ENCODE measurements around the gene LZTS3.

DNA sequence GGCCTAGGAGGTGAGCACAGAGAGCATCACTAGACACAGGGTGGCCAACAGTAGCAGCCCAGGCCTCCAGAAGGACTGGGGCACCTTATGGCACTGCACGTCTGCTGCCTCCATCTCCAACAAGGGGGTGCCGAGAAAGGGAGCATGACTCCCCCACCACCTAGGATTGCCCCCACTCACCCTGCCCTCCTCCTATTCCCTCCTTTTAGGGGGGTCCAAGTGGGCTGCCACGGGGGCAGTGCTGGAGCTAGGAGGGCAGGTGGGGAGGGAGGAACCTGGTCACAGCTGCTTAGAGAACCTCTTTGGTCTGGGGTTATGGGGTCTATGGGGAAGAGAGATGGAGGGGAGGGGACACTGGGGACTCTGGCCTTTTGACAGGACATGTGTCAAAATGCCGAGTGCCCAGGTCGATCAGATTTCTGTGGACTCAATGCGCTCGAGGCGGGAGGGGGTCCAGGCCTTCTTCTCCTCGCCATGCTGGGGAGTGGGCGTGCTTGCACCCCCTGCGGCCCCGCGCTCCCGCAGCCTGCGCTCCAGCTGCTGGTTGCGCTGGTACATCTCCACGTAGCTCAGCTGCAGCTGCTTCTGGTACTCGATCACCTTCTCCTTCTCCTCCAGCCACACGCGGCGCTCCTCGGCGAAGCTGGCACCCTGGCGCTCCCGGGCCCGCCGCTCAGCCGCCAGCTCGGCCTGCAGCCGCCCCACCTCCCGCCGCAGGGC is 9.1 kb downstream of the LZTS3 start:
- TF ChIP-seq, protein P1, sequence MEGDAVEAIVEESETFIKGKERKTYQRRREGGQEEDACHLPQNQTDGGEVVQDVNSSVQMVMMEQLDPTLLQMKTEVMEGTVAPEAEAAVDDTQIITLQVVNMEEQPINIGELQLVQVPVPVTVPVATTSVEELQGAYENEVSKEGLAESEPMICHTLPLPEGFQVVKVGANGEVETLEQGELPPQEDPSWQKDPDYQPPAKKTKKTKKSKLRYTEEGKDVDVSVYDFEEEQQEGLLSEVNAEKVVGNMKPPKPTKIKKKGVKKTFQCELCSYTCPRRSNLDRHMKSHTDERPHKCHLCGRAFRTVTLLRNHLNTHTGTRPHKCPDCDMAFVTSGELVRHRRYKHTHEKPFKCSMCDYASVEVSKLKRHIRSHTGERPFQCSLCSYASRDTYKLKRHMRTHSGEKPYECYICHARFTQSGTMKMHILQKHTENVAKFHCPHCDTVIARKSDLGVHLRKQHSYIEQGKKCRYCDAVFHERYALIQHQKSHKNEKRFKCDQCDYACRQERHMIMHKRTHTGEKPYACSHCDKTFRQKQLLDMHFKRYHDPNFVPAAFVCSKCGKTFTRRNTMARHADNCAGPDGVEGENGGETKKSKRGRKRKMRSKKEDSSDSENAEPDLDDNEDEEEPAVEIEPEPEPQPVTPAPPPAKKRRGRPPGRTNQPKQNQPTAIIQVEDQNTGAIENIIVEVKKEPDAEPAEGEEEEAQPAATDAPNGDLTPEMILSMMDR (IDR thresholded peaks at IDR 0.05): no peak
- no peak for TF ChIP-seq POLR2A (IDR thresholded peaks at IDR 0.05)

Measured in adrenal gland (tissue), 5 donors.